NCI-H2029 treated with DMSO at 0.1 percent for 48 hours (cell line): ENCODE measurements around the gene KRTAP10-3.
"Not testable (repeated sequence)": the region's sequence is repeated elsewhere in the genome, so short reads cannot be mapped to it uniquely, and the experiment has no call there.

Experiments
- DNase-seq: peaks from one replicate; lab custom pipeline; 2025; lab: John Stamatoyannopoulos, UW

The KRTAP10-3 gene

GRCh38 chr21:44558695-44559094 is at the start of gene KRTAP10-3:
KRTAP10-3 (minus strand) TSS chr21:44558795; CDS start chr21:44558715, 80 bp downstream.
- no peak for DNase-seq

GRCh38 chr21:44606495-44606894 is 47.9 kb upstream of the KRTAP10-3 start:
- DNase-seq: no peak

- DNase-seq: no peak
Observed at GRCh38 chr21:44603911-44604310, 45.3 kb upstream of the KRTAP10-3 start.

GRCh38 chr21:44603109-44603875 is 44.7 kb upstream of the KRTAP10-3 start:
- no peak for DNase-seq

DNA sequence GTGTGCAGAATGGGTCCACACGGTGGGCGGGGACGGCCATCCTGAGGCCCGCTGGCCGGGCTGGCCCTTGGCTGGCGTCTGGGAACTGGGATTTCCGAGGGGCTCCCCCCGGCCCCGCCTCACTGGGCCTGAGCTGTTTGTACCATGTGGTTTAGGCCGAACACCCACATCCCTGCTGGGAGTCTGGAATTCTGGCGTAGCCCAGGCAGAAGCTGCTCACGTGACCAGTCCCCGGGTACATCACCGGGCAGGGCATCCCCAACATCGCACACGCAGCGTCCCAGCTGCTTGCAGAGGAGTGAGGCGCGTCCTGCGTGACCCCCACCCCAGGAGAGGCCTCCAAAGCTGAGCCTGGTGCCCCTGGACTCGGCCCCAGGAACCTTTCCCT is 43.9 kb upstream of the KRTAP10-3 start:
- no peak for DNase-seq

DNA sequence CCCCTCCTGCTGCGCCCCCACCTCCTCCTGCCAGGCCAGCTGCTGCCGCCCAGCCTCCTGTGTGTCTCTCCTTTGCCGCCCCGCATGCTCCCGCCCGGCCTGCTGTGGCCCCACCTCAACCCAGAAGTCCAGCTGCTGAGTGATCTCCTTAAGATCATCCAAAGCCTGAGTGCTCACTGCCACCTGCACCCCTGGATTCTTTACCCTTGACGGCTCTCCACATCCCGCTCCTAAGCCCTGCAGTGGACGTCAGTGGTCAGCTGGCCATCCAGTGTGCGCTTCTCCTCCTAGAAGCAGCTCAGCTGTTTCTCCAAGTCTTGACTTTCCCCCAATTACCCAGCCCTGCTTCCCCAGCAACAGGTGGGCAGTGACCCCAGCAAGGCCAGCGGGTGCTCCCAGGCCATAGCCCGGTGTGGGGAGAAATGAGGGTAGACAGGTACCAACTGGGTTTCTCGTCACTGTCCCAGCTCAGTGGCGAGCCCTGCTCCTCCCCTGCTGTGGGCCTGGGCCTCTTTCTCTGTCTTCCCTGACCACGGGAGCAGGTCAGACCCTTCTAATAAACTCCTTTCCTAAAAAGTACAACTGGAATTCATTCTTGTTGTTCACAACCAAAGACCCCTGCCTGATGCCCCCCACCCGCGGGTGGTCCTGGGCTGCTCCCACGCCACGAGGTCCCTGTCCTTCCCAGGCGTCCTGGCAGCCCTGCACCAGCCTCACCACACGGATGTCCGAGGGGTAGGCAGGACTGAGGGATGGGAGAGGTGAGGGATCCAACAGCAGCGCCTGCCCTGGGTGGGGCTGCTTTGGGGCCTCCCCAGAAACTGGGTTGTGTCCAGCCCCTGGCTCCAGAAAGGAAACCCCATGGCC is 43.2 kb upstream of the KRTAP10-3 start:
- no peak for DNase-seq

DNA sequence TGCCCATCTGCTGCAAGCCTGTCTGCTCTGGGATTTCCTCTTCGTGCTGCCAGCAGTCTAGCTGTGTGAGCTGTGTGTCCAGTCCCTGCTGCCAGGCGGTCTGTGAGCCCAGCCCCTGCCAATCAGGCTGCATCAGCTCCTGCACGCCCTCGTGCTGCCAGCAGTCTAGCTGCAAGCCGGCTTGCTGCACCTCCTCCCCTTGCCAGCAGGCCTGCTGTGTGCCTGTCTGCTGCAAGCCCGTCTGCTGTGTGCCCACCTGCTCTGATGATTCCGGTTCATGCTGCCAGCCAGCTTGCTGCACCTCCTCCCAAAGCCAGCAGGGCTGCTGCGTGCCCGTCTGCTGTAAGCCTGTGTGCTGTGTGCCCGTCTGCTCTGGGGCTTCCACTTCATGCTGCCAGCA is 42.5 kb upstream of the KRTAP10-3 start:
- not testable (repeated sequence) for DNase-seq

DNA sequence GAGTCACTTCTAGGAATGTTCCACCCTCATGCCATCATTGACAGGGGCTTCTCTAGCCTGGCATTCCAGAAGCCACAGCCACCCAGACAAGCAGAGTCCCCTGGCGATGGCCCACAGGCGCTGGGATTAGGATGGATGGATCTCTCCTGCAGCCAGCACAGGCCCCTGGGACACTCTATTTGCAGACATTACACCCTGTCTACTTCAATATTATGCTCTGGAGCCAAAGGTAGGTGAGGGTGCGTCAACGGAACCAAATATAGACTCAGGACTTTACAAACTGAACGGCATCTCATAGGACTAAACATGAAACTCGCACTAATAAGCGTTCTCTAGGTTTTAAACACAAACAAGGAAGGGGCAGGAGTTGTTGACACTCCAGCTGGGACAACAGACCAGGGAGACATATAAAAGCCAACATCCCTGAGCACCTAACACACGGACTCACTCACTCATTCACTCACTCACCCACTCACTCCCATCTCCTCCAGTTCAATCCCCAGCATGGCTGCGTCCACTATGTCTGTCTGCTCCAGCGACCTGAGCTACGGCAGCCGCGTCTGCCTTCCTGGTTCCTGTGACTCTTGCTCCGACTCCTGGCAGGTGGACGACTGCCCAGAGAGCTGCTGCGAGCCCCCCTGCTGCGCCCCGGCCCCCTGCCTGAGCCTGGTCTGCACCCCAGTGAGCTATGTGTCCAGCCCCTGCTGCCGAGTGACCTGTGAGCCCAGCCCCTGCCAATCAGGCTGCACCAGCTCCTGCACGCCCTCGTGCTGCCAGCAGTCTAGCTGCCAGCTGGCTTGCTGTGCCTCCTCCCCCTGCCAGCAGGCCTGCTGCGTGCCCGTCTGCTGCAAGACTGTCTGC is 41.8 kb upstream of the KRTAP10-3 start, which contains the start of gene KRTAP10-7:
Gene KRTAP10-7 (plus strand): TSS at position 480 of the 861 bp plus-strand sequence. CDS start 25 bp downstream, at position 505.
- not testable (repeated sequence) for DNase-seq

DNA sequence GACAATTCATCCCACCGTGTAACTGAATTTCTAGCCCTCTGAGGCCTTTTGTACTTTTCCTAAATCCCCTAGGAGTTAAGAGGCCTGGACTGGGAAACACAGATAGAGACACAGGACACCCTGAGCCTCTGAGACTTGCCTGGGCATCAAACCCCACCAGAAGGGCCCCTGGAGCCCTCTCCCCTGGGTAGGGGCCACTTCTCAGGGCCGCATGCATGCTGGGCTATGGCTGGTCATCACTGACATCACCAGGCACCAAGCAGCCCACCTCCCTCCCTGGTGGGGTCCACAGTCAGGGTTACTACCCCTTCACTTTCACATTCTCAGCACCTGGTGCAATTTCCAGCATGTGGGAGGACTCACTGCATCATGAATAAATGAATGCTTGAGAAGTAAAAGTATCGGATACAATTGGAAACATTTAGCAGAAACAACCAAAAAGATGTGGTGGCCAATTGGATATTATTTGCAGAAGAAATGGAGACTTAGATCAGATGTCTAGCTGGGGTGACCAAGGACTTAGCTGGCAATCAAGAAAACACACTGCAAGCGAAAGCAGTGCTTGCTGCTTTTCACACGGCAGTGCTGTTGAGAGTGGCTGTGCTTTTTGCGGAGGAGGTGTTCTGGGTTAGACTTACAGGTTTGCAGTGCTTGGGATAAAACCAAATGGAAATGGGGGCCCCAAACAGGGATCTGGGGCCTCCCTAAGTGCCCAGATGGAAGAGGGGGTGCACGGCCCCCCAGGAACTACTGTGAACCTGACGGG is 40.9 kb upstream of the KRTAP10-3 start:
- no peak for DNase-seq

DNA sequence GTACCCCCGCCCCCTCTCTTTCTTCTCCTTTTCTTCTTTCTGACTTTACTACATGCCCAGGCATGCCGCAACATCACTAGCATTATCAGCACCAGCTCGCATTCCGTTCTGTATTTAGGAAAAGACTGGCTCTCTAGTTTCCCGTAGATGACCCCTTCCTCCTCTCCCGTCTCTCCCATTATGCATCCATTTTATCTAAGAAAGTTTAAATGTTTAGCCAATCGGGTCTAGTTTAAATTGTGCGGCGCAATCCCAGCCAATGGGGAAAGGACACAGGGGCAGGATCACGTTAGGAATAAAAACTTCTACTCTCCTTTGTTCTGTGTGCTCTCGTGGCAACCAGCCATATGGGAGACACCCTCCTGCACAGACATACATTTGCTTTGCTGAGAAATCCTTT is 39.5 kb upstream of the KRTAP10-3 start:
- DNase-seq: no peak

- DNase-seq: no peak
Observed at GRCh38 chr21:44596068-44596725, 37.6 kb upstream of the KRTAP10-3 start.

DNA sequence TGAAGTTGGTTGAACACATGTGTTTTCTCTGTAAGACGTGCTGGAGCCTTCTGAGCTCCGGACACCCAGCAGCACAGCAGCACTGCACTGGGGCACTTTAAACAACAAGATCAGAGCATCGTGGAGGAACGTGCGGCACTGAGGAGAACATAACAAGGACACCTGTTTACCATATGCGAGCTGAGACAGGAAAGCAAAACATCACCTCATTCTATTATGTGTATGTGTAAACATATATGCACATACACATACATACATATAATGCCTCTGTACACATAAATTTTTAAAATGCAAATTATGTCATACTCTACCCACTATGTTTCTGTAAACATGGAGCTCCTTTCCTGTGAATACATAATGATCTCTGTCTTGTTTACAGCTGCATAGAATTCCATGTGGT is 36.9 kb upstream of the KRTAP10-3 start:
- no peak for DNase-seq

GRCh38 chr21:44594406-44594916 is 35.9 kb upstream of the KRTAP10-3 start:
- no peak for DNase-seq

DNA sequence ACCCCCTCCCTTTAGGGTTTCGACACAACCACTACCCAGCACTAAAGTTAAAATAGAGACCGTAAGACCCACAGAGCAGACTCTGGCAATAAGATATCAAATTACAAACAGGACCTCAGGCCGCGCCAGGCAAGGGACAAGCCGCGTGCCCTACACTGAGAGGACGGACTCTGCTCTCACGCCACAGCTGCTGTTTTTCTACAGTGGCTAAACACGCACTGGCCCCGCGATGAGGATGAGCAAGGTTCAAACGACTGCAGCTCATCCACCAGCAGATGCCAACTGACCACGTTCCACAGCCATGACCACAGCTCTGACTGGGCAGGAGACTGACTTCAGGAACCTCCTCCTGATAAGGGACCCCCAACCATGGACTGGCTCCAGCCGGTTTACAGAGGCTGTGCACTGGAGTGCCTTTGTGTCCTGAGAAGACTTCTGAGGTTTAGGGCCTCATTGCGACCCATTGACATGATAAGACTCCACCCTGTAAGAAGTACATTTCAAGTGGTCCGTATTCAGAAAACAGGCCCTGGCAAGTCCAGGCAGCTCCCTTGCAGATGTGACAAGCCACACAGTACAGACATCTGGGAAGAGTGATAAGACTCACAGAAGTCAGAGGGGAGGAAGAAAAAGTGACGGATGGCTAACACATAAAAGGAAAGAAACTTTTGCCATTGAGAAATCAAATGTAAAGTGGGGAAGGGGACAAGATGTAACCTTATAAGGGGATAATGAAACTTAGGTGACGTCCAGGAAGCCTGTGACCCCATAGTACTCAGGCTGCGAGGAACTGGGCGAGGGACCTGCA is 35.2 kb upstream of the KRTAP10-3 start:
- no peak for DNase-seq

GRCh38 chr21:44592446-44593311 is 34.1 kb upstream of the KRTAP10-3 start, which contains the start of gene KRTAP10-6:
KRTAP10-6 (minus strand) TSS chr21:44592505; CDS start chr21:44592484, 21 bp downstream.
- no peak for DNase-seq

DNA sequence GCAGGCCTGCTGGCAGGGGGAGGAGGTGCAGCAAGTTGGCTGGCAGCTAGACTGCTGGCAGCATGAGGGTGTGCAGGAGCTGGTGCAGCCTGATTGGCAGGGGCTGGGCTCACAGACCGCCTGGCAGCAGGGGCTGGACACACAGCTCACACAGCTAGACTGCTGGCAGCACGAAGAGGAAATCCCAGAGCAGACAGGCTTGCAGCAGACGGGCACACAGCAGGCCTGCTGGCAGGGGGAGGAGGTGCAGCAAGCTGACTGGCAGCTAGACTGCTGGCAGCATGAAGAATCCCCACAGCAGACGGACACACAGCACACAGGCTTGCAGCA is 33.2 kb upstream of the KRTAP10-3 start:
- not testable (repeated sequence) for DNase-seq

DNA sequence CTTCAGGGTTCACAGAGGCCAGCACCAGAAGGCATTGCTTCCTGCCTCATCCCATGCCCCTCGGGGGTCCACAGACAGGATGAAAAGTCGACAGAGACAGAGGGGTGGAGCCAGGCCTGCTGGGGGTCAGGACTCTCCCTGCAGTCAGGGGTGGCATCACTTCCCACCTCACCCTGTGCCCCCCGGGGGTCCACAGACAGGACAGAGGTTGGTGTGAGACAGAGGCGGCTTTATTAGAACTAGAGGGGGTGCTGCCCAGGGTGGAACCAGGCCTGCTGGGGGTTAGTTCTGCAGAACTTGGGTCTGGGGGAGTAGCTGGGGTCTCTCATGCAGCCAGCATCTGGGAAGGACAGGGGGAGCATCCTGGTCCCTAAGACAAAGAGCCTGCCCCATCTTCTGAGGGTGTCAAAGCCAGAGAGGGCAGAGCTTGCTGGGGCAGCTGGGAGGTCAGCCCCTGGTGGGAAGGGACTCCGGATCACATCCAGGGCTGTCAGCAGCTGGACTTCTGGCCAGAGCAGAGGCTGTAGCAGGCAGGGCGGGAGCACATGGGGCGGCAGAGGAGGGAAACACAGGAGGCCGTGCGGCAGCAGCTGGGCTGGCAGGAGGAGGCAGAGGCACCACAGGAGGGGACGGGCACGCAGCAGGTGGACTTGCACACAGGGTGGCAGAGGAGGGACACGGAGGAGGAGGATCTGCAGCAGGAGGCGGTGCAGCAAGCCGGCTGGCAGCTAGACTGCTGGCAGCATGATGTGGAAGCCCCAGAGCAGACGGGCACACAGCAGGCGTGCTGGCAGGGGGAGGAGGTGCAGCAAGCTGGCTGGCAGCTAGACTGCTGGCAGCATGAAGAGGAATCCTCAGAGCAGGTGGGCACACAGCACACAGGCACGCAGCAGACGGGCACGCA is 32.6 kb upstream of the KRTAP10-3 start:
- DNase-seq: not testable (repeated sequence)

GRCh38 chr21:44590311-44590721 is 31.7 kb upstream of the KRTAP10-3 start:
- no peak for DNase-seq
